ENCODE data around the gene PRKAG3.
"Not testable (repeated sequence)": the region's sequence is repeated elsewhere in the genome, so short reads cannot be mapped to it uniquely, and the experiment has no call there.

The PRKAG3 gene

DNA sequence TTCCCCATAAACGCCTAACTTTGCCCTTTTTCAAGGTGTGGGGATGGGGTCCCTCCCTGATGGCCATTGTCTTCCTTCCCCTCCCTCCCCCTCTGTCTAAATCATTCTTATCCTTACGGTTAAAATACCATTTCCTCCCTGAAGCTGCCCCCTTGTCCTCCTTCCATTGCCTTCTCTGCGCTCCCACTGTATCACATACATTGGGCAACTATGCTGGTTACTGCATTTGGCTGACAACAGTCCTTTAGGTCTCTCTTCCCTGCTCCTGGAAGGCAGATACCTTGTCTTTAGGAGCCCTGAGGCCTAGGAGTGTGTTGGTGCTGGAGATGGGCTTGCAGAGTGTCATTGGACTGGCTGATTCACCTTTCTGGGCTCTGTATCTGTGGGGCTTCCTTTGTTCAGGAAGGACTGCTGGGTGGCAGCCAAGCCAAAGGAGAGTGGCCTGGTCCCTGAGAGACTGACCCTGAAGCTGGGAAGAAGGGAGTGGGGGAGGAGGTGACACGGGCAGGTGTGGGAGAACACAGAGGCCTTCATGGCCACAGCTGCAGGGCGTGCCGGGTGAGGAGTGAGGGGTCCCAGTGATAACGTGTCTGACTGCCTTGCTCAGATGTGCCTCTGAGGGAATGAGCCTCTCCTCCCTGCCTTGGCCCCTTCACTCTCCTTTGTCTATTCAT, 30.2 kb upstream of the PRKAG3 start:
- DNase-seq = no peak

GRCh38 chr2:218860950-218861381, 29.4 kb upstream of the PRKAG3 start:
- DNase-seq = peak; percentile 71

GRCh38 chr2:218859988-218860831, 28.6 kb upstream of the PRKAG3 start:
- DNase-seq = no peak

DNA sequence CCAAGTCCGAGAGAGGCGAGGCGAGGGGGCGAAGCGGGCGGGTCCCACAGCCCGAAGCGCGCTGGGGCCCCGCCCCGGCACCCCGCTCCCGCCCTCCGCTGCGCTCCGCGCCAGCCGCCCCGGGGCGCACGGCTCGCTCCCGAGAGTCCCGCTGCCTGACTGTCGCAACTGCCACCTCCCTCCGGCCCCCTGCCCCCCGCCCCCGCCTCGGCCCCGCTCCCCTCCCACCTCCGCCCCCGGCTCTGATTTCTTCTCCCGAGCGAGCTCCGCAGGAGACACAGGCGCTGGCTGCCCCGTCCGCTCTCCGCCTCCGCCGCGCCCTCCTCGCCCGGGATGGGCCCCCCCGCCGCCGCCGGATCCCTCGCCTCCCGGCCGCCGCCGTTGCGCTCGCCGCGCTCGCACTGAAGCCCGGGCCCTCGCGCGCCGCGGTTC, 28.0 kb upstream of the PRKAG3 start, which contains the start of gene WNT6:
TSS of gene WNT6 (plus strand) at position 250 of the 432 bp plus-strand sequence. CDS start 233 bp downstream, outside the sequence.
- no peak for DNase-seq

DNA sequence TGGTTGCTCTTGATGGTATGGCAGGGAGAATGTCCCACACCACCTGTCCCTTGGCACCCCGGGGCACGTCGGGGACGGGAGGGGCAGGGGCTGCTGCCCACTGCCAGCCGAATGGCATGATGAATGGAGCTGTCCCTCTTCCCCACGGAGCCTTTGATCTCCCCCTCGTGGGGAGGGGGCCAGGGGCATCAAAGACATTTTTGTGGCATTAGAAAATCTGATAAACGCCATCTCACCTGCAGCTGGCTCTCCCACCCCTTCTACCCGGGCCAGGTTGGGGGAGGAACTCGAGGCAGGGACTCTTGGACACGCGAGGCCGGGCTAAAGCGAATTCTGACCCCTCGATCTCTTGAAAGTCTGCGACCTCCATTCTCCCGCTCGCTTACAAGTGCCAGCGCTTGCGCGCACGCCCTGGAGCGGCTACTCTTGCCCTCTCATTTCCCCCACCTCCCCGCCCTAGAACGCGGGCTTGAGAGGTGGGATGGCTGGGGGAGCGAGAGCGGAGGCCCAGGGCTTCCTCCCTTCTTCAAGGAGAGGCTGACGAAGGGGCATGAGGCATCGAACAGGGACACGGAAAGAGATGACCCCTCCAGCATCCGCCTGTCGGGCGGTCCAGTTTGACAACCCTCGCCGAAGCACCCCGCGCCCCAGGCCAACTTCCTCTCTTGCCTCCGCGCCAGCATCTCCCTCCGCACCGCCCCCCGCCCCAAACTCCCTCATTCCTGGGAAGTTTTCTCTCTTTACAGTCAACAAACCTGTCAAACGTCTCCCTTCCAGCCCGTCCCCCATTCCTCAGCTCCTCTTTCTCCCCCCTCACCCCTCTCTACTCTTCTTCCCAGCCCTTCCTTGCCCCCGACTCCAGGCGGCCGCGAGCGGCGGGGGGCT, 27.3 kb upstream of the PRKAG3 start:
- DNase-seq = no peak

GRCh38 chr2:218858138-218858445, 26.5 kb upstream of the PRKAG3 start:
- no peak for DNase-seq

DNA sequence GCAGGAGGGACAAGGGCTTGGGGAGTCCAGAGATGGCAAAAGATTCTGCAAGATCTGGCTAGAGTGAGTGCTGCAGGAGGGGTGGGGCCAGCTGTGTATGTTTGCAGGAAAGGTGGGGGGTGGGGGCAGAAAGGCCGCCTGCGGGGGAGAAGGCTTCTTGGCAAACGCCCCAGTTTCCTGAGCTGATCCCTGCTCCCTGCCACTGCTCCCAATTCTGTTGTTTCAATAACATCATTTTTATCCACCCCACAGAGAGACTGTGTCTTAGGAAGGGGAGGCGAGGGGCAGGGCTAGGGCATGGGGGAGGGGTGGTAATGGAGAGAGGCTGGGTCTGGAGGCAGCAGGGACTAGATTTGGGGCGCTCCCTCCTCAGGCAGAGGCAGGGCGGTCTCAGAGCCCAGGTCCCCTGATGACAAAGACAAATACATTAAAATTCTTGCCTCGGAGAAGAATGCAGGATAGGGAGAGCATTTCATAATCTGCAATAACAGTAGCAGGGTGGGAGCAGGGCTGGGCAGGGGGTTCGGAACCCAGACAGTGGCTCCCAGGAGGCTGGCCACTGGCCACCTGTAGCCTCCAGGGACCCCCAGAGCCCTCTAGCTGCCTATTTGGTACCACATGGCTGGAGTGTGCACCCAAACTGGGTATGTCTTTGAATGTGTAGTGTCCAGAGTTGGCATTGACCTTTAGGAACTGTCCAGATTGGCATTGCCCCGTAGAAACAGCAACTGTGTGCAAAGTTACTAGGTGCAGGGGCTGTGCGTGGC, 26.0 kb upstream of the PRKAG3 start:
- DNase-seq = peak; percentile 25

GRCh38 chr2:218856896-218857243, 25.3 kb upstream of the PRKAG3 start:
- DNase-seq = no peak

- no peak for DNase-seq
Measured at GRCh38 chr2:218856167-218856895, 24.7 kb upstream of the PRKAG3 start.

DNA sequence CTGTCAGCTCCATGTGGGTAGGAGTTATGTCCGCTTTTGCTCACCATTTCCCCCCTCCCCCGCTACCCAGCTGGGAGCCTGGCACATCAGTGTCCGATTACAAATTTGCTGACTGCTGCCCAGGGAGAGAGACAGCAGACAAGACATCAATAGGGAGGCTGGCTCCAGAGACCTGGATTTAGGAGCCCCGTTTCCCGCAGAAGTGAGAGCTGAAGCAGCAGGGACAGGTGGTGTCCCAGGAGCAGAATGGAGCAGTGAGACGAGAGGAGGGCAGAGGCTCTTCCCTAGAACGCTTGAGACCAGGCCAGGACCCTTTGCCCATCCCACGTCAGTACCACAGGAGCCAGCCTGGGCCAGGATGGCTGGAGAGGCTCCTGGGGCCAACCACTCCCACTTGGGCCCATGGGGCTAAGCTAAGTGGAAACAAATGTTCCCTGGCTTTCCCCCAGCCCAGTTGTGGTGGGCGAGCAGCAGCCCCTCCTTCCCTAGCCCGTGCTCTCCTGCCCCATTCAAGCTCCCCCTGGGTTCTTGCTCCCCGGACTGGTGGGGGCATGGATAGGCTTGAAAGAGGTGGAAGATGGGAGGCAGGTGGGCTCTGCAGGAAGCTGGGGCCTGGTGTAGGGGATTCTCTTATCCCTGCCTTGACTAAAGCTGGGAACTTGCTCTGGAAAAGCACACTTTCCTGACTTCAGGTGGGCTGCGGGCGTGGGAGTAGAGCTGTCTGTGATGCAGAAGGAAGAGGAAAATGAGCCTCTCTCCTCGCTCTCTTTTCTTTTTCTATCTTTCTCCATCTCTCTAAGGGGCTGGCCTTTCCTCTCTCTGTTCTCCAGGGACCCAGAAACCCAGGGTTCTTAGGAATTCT, 23.9 kb upstream of the PRKAG3 start:
- no peak for DNase-seq

DNA sequence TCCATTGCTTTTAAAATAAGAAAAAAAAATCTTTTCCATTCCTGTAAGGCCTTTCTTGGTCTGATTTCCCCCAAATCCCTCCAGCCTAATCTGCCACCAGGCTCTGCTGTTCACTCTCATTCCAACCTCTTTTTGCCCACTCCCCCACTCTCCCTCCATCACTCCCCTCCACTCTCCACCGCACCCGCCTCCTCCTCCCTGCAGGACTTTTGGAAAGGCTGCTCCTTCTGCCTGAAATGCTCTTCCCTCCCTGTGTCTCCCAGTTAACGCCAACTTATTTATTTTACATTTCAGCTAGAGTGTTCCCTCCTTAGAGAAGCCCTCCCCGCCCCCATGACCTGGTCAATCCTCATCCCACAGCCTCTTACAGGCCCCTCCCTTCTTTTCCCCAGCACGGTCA, 23.3 kb upstream of the PRKAG3 start:
- no peak for DNase-seq

DNA sequence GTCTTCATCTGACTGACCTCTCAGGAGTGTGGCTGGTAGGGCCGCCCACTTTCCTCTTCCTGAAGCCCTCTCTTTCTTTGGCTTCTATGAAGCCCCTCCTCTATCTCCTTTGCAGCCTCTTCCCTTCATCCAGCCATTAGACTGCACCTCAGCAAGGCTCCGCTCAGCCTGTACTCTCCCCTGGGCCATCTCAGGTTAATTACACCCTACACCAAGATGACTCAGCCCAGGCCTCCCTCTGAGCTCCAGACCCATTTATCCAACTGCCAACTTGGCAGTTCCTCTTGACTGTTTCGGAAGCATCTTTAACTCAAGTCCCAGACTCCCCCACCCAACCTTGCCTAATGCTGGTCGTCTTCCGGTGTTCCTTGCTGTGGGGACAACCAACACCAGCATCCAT, 22.2 kb upstream of the PRKAG3 start:
- DNase-seq = peak; percentile 61

DNA sequence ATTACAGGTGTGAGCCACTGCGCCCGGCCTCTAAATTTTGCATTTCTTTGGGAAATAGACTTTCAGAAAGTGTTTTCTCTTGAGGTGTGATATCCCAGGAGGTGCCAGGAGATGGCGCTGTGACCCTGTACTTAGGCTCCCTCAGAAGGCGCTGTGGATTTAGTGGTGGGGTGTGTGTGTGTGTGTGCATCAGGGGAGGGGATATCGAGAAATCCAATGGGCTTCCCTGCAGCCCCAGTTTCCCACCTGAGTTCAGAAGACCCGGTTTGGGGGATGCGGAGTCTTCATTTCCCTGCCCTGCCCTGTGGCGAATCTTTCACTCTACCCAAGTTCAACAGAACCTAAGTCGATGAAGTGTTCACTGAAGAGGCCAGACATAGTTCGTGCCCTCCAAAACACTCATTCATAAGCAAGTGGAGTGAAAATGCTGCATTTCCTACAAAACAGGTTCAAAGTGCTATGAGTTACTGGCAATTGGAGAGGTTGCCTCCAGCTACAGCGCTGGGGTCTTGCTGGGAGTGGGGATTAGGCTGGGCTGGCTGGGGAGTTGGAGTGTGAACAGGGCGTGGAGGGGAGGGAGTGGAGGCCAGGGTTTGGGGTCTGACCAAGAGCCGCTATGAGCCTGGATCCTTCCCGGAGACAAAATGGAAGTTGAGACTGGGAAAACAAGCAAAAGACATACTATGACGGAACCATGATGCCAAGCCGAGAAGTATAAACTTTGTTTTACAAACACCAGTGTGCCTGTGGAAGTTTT, 21.5 kb upstream of the PRKAG3 start:
- peak; percentile 42 for DNase-seq

DNA sequence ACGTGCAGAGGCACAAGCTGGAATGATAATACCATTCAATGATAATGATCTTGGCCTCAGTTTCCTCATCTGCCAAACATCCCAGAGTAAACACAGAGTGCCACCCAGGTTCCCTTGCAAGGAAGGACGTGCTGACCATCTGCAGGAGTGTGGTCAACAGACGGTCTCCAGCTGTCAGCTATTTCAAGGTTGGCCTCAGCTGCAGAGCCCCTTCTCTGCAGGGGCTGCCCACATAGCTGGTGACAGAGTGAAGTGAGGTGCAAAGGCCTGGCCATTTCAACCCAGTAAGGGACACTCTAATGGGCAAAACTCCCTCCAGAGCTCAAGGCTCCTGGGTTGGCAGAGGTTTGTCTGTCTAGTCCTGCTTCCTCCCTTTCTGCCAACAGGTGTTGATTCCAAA, 19.7 kb upstream of the PRKAG3 start:
- no peak for DNase-seq

GRCh38 chr2:218850796-218851195, 19.2 kb upstream of the PRKAG3 start:
- no peak for DNase-seq

DNA sequence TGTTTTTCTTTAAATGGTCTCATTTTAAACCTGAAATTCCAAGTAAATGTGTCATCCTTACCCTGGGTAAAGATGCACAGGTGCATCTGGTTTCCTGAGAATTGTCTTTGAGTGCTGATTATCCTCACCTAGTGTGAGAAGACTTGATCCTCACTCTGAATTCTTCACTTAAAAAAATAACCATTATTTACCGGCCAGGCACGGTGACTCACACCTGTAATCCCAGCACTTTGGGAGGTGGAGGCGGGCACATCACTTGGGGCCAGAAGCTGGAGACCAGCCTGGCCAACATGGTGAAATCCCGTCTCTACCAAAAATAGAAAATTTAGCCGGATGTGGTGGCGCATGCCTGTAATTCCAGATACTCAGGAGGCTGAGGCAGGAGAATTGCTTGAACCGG, 18.1 kb upstream of the PRKAG3 start:
- no peak for DNase-seq

DNA sequence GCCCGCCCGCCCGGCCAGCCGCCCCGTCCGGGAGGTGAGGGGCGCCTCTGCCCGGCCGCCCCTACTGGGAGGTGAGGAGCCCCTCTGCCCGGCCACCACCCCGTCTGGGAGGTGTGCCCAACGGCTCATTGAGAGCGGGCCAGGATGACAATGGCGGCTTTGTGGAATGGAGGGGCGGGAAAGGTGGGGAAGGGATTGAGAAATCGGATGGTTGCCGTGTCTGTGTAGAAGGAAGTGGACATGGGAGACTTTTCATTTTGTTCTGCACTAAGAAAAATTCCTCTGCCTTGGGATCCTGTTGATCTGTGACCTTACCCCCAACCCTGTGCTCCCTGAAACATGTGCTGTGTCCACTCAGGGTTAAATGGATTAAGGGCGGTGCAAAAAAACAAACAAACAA, 15.4 kb upstream of the PRKAG3 start:
- DNase-seq = not testable (repeated sequence)

DNA sequence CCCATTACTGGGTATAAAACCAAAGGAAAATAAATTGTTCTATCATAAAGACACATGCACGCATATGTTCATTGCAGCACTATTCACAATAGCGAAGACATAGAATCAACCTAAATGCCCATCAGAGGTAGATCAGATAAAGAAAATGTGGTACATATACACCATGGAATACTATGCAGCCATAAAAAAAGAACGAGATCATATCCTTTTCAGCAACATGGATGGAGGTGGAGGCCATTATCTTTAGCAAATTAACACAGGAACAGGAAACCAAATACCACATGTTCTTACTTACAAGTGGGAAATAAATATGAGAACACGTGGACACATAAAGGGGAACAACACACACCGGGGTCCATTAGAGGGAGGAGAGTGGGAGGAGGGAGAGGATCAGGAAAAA, 12.7 kb upstream of the PRKAG3 start:
- DNase-seq = not testable (repeated sequence)

GRCh38 chr2:218839888-218840287, 8.3 kb upstream of the PRKAG3 start:
- DNase-seq = no peak

GRCh38 chr2:218839430-218839829, 7.8 kb upstream of the PRKAG3 start:
- DNase-seq = peak; percentile 51

All from fibroblast of skin of abdomen (primary cell).